NCI-H2196 treated with DMSO at 0.1 percent for 48 hours (cell line): Measurements from ENCODE around the gene BRIX1.

ENCODE experiments used
- DNase-seq: peaks from one replicate; lab custom pipeline; 2025; ENCODE audit not compliant: unreplicated experiment; lab: John Stamatoyannopoulos, UW

The BRIX1 gene

GRCh38 chr5:34915139-34915855, at the start of gene BRIX1, which contains the start of gene RAD1:
Gene BRIX1 (plus strand): TSS chr5:34915711. CDS start chr5:34915739, 28 bp downstream.
Gene RAD1 (minus strand): TSS chr5:34915504. CDS start chr5:34914892, 612 bp downstream.
- peak; percentile 98 for DNase-seq

GRCh38 chr5:34866989-34867471, 48.5 kb upstream of the BRIX1 start:
- DNase-seq = no peak

GRCh38 chr5:34867660-34868059, 47.9 kb upstream of the BRIX1 start:
- DNase-seq = no peak

- DNase-seq = no peak
Observed at GRCh38 chr5:34868791-34869190, 46.7 kb upstream of the BRIX1 start.

GRCh38 chr5:34869256-34869655, 46.3 kb upstream of the BRIX1 start:
- DNase-seq = no peak

- no peak for DNase-seq
Observed at GRCh38 chr5:34870382-34870781, 45.1 kb upstream of the BRIX1 start.

- no peak for DNase-seq
Observed at GRCh38 chr5:34876275-34876674, 39.2 kb upstream of the BRIX1 start.

GRCh38 chr5:34881246-34881645, 34.3 kb upstream of the BRIX1 start:
- no peak for DNase-seq

- no peak for DNase-seq
Observed at GRCh38 chr5:34886392-34887119, 29.0 kb upstream of the BRIX1 start.

GRCh38 chr5:34889394-34889793, 26.1 kb upstream of the BRIX1 start:
- DNase-seq = no peak

GRCh38 chr5:34891981-34892380, 23.5 kb upstream of the BRIX1 start:
- DNase-seq = no peak

- DNase-seq = no peak
Observed at GRCh38 chr5:34892414-34892813, 23.1 kb upstream of the BRIX1 start.

- DNase-seq = no peak
Observed at GRCh38 chr5:34894716-34895115, 20.8 kb upstream of the BRIX1 start.

- no peak for DNase-seq
Observed at GRCh38 chr5:34895641-34896419, 19.7 kb upstream of the BRIX1 start.

- no peak for DNase-seq
Observed at GRCh38 chr5:34897646-34898045, 17.9 kb upstream of the BRIX1 start.

- peak; percentile 63 for DNase-seq
Observed at GRCh38 chr5:34898258-34898895, 17.1 kb upstream of the BRIX1 start.

- no peak for DNase-seq
Observed at GRCh38 chr5:34899066-34899465, 16.4 kb upstream of the BRIX1 start.

GRCh38 chr5:34900652-34901051, 14.9 kb upstream of the BRIX1 start:
- DNase-seq = no peak

GRCh38 chr5:34903260-34903659, 12.3 kb upstream of the BRIX1 start:
- no peak for DNase-seq

- no peak for DNase-seq
Observed at GRCh38 chr5:34905564-34905963, 9.9 kb upstream of the BRIX1 start.

GRCh38 chr5:34913072-34913471, 2.4 kb upstream of the BRIX1 start:
- DNase-seq = no peak
